Measurements from ENCODE around the gene PSPH. TPM values are rescaled to one million over a fixed set of nuclear protein-coding genes. Genes with fewer than 3 reads are reported as not detected.
A peak's percentile ranks its signal among the peaks of the same experiment; 100 is the strongest.

PSPH gene
- total and polyA plus RNA-seq, 2 donors (not counting 1 experiment from before 2014, with no cell fraction given): 2.0 to 6.2 TPM

- POLR2A ChIA-PET: interaction anchor here (0.6 kb wide), 1 partner anchor 47 kb away, joined by 3 read pairs; no protein-coding TSS in a partner anchor
- H3K9me3 Mint-ChIP-seq (ENCODE audit: insufficient read depth): no peaks in the 10 kb centered on the region
- H3K27ac Mint-ChIP-seq: peak overlapping the region; percentile 78
- Histone ChIP-seq H3K79me2 (ENCODE audit: control insufficient read depth, insufficient read depth, low read length) (peaks cover 47% of the 10 kb centered on the region), H3K4me1 (ENCODE audit: control insufficient read depth in 2 of 2, insufficient read depth in 2 of 2, low read length in 2 of 2) (peaks cover 8 to 16% of the 10 kb centered on the region in 2 donors), H3K9ac (ENCODE audit: low read length) (peak overlapping the region; percentile 74), H3K36me3 (replicated peaks in 1 of 2; ENCODE audit: control extremely low read depth in 1 of 2, control insufficient read depth in 1 of 2, extremely low read depth in 1 of 2, insufficient read depth in 2 of 2, low read length in 1 of 2) (no peaks in the 10 kb centered on the region), H3K4me2 (replicated peaks; ENCODE audit: low read depth, low read length, poor library complexity, severe bottlenecking) (peak overlapping the region; percentile 83), H3K9me3 (ENCODE audit: control extremely low read depth in 1 of 3, control insufficient read depth in 2 of 3, insufficient read depth in 1 of 3, low read length in 2 of 3) (no peaks in the 10 kb centered on the region), H2AFZ (ENCODE audit: insufficient read depth, low read depth, low read length, poor library complexity, severe bottlenecking) (peak overlapping the region; percentile 82), H3K27ac (ENCODE audit: low read length in 2 of 2) (peak overlapping the region; percentile 70 to 75), H3K4me3 (ENCODE audit: control extremely low read depth in 1 of 5, extremely low read depth in 1 of 5, insufficient read depth in 1 of 5, low read depth in 2 of 5, low read length in 4 of 5) (peak overlapping the region; percentile 28 to 66 (median 53)), H4K20me1 (ENCODE audit: control insufficient read depth, insufficient read depth, low read length, poor library complexity, severe bottlenecking) (peaks cover 10% of the 10 kb centered on the region), H3K27me3 (replicated peaks in 1 of 4; ENCODE audit: control extremely low read depth in 1 of 4, control insufficient read depth in 3 of 4, insufficient read depth in 4 of 4, low read length in 3 of 4) (no peaks in the 10 kb centered on the region)
- H3K4me1 Mint-ChIP-seq: peaks cover 30% of the 10 kb centered on the region
- DNase-seq: no peak
- peak overlapping the region; percentile 80 for H3K4me3 Mint-ChIP-seq
- intact Hi-C loops (cut with micrococcal nuclease): loop anchor here (1.0 to 2.0 kb wide), 5 partner anchors 12 to 1205 kb away; partner anchors contain the start of genes CCT6A, LANCL2, MRPS17 and PSPH
- ATAC-seq (ENCODE audit: low read depth): no peak
- no peaks in the 10 kb centered on the region for H3K27me3 Mint-ChIP-seq
- 92% methylated on average over 10 of the region's 15 CpGs for WGBS (ENCODE audit: insufficient coverage)
- TF ChIP-seq CTCF (IDR thresholded peaks at IDR 0.05) (no peak), EZH2 (IDR thresholded peaks at IDR 0.05; ENCODE audit: borderline replicate concordance, insufficient read depth, low read depth, low read length, poor library complexity, severe bottlenecking) (no peak)
- CTCF ChIA-PET: interaction anchor here (0.6 to 3.1 kb wide), 8 partner anchors 9 to 600 kb away, joined by 3 to 25 read pairs (median 5); no protein-coding TSS in a partner anchor
Observed at GRCh38 chr7:55963584-55964168, 87.6 kb downstream of the PSPH start.

- peaks cover 6% of the 10 kb centered on the region for H4K20me1 ChIP-seq (ENCODE audit: control insufficient read depth, insufficient read depth, low read length, poor library complexity, severe bottlenecking)
- no peaks in the 10 kb centered on the region for H3K9me3 ChIP-seq (ENCODE audit: control extremely low read depth in 1 of 3, control insufficient read depth in 2 of 3, insufficient read depth in 1 of 3, low read length in 2 of 3)
- TF ChIP-seq EZH2 (IDR thresholded peaks at IDR 0.05; ENCODE audit: borderline replicate concordance, insufficient read depth, low read depth, low read length, poor library complexity, severe bottlenecking) (no peak), CTCF (IDR thresholded peaks at IDR 0.05) (no peak)
- no peak overlapping the region for H3K4me2 ChIP-seq (replicated peaks; ENCODE audit: low read depth, low read length, poor library complexity, severe bottlenecking)
- no peak overlapping the region for H3K4me3 Mint-ChIP-seq
- H3K27me3 Mint-ChIP-seq: no peaks in the 10 kb centered on the region
- H3K4me1 Mint-ChIP-seq: peaks cover 25% of the 10 kb centered on the region
- H3K4me3 ChIP-seq (ENCODE audit: control extremely low read depth in 1 of 5, extremely low read depth in 1 of 5, insufficient read depth in 1 of 5, low read depth in 2 of 5, low read length in 4 of 5): no peak overlapping the region
- no peaks in the 10 kb centered on the region for H3K27me3 ChIP-seq (replicated peaks in 1 of 4; ENCODE audit: control extremely low read depth in 1 of 4, control insufficient read depth in 3 of 4, insufficient read depth in 4 of 4, low read length in 3 of 4)
- no peak overlapping the region for H2AFZ ChIP-seq (ENCODE audit: insufficient read depth, low read depth, low read length, poor library complexity, severe bottlenecking)
- ChIA-PET CTCF (no interaction called here), POLR2A (no interaction called here)
- H3K36me3 ChIP-seq (replicated peaks in 1 of 2; ENCODE audit: control extremely low read depth in 1 of 2, control insufficient read depth in 1 of 2, extremely low read depth in 1 of 2, insufficient read depth in 2 of 2, low read length in 1 of 2): no peaks in the 10 kb centered on the region
- 87% methylated on average over 2 of the region's 3 CpGs for WGBS (ENCODE audit: insufficient coverage)
- DNase-seq (no peak), ATAC-seq (ENCODE audit: low read depth) (no peak)
- H3K9me3 Mint-ChIP-seq (ENCODE audit: insufficient read depth): no peaks in the 10 kb centered on the region
- peaks cover 8 to 16% of the 10 kb centered on the region in 2 donors for H3K4me1 ChIP-seq (ENCODE audit: control insufficient read depth in 2 of 2, insufficient read depth in 2 of 2, low read length in 2 of 2)
- no peak overlapping the region for H3K27ac Mint-ChIP-seq
- H3K27ac ChIP-seq (ENCODE audit: low read length in 2 of 2): no peak overlapping the region
- H3K9ac ChIP-seq (ENCODE audit: low read length): no peak overlapping the region
- peaks cover 46% of the 10 kb centered on the region for H3K79me2 ChIP-seq (ENCODE audit: control insufficient read depth, insufficient read depth, low read length)
- intact Hi-C loops (cut with micrococcal nuclease): no loop called here
Observed at GRCh38 chr7:55962014-55962413, 89.2 kb downstream of the PSPH start.
